NB4 (cell line): ENCODE measurements around the gene YARS2.
"Not testable (repeated sequence)": the region's sequence is repeated elsewhere in the genome, so short reads cannot be mapped to it uniquely, and the experiment has no call there.

Experiments used
- DNase-seq: peaks from one replicate; pipeline ENCODE4 v3.0.0; 2010; ENCODE audit warnings: low read depth
- H3K4me3 ChIP-seq: one replicate; pipeline ENCODE4 v1.5.1; 2011; ENCODE audit warnings: mild to moderate bottlenecking, low read depth, low read length, moderate library complexity
- CTCF ChIP-seq: IDR thresholded peaks from one replicate; pipeline ENCODE4 v1.5.1; 2012; ENCODE audit warnings: low read depth, low read length
- MAX ChIP-seq: IDR thresholded peaks from 2 replicates; pipeline ENCODE4 v1.6.1; 2011; ENCODE audit warnings: low read depth, low read length
- MYC ChIP-seq: IDR thresholded peaks from 2 replicates; pipeline ENCODE4 v1.6.1; 2011; ENCODE audit warnings: low read depth, low read length
- POLR2A ChIP-seq: IDR thresholded peaks from 2 replicates; pipeline ENCODE4 v1.6.1; 2011; ENCODE audit warnings: mild to moderate bottlenecking; ENCODE audit not compliant: insufficient read length; ENCODE audit errors: extremely low read depth

YARS2 gene

GRCh38 chr12:32734952-32735351 is 20.7 kb downstream of the YARS2 start:
- TF ChIP-seq MYC = no peak
- no peak for TF ChIP-seq POLR2A
- TF ChIP-seq MAX = no peak
- no peak for TF ChIP-seq CTCF
- H3K4me3 ChIP-seq = no peak overlapping the region
- DNase-seq = no peak

- TF ChIP-seq POLR2A (no peak), MAX (no peak), CTCF (no peak), MYC (no peak)
- H3K4me3 ChIP-seq = no peak overlapping the region
- DNase-seq = peak; percentile 11
Observed at GRCh38 chr12:32727237-32727636, 28.5 kb downstream of the YARS2 start.

- no peak overlapping the region for H3K4me3 ChIP-seq
- DNase-seq = no peak
- TF ChIP-seq POLR2A (no peak), MYC (no peak), MAX (no peak), CTCF (no peak)
Observed at GRCh38 chr12:32726286-32726685, 29.4 kb downstream of the YARS2 start.

- DNase-seq, H3K4me3 ChIP-seq: not testable (repeated sequence)
Observed at GRCh38 chr12:32725308-32725707, 30.4 kb downstream of the YARS2 start.

GRCh38 chr12:32718926-32719325 is 36.8 kb downstream of the YARS2 start:
- no peak for TF ChIP-seq MYC
- TF ChIP-seq MAX = no peak
- TF ChIP-seq POLR2A = no peak
- DNase-seq = no peak
- no peak overlapping the region for H3K4me3 ChIP-seq

GRCh38 chr12:32714772-32715171 is 40.9 kb downstream of the YARS2 start:
- no peak for DNase-seq
- TF ChIP-seq MYC (no peak), CTCF (no peak), POLR2A (no peak), MAX (no peak)
- no peak overlapping the region for H3K4me3 ChIP-seq

- DNase-seq = no peak
- H3K4me3 ChIP-seq = no peak overlapping the region
- no peak for TF ChIP-seq MYC
- TF ChIP-seq POLR2A = no peak
- TF ChIP-seq MAX = no peak
- TF ChIP-seq CTCF = no peak
Observed at GRCh38 chr12:32708926-32709325, 46.8 kb downstream of the YARS2 start.
